M059J (cell line): ENCODE measurements around the gene STRADB. TPM values are rescaled to one million over a fixed set of nuclear protein-coding genes. Genes with fewer than 3 reads are reported as not detected.
"Not testable (repeated sequence)": the region's sequence is repeated elsewhere in the genome, so short reads cannot be mapped to it uniquely, and the experiment has no call there.

Experiments used
- DNase-seq: peaks from one replicate; pipeline ENCODE4 v3.0.0-alpha.2; 2012; ENCODE audit warnings: low read depth
- total RNA-seq: library from RNA; depleted of rRNA; stranded (reverse); fragments of >200 nt; shearing (Covaris generic); gene quantifications from 2 replicates; pipeline ENCODE4 v1.2.3, GENCODE V29; 2014; rRNA removed

The STRADB gene
- 41.1 and 51.6 TPM in 2 replicates for total RNA-seq

GRCh38 chr2:201451292-201452057 lies at the start of gene STRADB, which contains the start of gene TRAK2:
Gene STRADB (plus strand): TSS chr2:201451740. CDS start chr2:201454841, 3,101 bp downstream.
Gene TRAK2 (minus strand): TSS chr2:201451458. CDS start chr2:201420507, 30,951 bp downstream.
- DNase-seq, result peak; percentile 92

DNA sequence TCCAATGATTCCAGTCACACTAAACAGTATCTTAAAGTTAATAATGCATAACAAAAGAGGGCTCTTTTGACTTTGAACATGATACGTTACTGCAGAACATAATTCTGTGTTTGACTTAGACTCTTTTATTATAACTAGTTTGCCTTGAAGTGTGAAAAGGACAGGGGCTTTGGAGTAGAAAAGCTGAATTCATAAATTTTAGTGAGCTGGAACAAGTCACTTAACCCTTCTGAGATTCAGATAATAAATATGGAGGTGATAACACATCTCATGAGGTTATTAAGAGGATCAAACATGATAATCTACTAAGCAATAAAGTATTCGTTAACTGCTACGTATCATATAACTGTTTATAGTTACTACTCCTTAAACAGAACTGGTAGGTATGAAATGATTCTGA lies 49.7 kb upstream of the STRADB start:
- no peak for DNase-seq

GRCh38 chr2:201402651-201403562 lies 48.6 kb upstream of the STRADB start:
- DNase-seq, result peak; percentile 53

GRCh38 chr2:201403880-201404279 lies 47.7 kb upstream of the STRADB start:
- DNase-seq, result peak; percentile 89

DNA sequence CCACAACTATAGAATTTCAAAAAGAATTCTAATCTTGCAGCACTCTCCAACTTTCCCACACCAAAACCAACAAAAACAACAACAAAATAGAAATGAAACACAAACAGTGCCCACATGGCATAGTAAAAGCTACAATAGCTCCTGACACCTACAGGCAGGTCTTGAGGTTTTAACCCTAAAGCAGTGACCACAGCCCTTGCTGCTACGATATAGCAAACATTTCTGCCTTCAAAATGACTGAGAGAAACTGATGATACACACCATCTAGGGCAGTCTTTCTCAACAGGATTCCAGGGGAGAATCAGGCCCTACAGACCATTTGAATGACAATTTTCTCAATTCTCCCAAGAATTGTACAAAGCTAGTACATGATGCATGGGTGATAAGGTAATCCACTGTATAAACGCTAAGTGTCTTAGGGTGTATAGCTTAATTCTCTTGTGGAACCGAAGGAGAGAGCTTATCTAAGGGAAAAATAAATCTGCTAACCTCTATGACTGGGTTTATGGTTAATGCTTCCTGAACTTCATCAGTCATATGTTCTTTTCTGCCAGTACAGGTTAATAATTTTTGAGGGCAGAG lies 46.8 kb upstream of the STRADB start:
- DNase-seq, result no peak

DNA sequence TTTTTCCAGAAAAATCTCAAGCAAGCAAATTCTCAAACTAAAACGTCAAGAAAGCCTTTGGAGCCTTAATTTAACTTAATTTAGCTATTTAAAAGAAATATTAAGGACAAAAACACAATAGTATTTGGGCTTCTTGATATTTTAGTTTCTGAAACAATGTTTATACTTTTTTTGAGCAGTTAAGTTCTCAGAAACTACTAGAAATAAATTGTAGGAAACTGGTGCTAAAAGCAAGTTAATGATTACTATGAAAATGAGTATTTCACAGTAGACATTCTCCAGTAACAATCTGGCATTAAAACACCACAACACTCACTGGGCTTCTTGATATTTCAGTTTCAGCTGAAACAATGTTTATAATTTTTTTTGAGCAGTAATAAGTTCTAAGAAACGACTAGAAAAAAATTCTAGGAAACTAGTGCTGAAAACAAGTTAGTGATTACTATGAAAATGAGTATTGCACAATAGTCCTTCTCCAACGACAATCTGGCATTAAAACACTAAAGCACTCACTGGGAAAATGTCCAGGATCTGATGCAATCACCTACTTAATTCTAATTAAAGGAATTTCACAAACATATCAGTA lies 45.4 kb upstream of the STRADB start:
- peak; percentile 70 for DNase-seq

GRCh38 chr2:201407265-201407664 lies 44.3 kb upstream of the STRADB start:
- no peak for DNase-seq

GRCh38 chr2:201408931-201409330 lies 42.6 kb upstream of the STRADB start:
- DNase-seq, result no peak

DNA sequence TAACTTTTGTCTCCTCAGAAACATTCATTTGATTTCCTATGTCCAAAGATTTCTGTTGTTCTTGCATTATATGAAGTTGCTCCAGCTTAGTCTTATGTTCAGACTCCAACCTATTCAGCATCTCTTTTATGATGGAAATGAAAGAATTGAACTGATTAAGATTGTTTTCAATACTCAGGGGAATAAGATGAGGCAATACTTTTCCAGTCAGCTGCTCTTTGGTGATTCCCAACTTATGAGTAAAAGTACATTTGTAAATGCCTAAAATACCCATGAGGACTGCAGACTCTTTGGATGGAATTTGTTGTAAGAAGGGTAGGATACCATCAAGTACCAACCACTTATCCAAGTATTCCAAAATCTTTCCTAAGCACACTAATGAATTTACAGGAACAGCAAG lies 40.1 kb upstream of the STRADB start:
- DNase-seq, result no peak

DNA sequence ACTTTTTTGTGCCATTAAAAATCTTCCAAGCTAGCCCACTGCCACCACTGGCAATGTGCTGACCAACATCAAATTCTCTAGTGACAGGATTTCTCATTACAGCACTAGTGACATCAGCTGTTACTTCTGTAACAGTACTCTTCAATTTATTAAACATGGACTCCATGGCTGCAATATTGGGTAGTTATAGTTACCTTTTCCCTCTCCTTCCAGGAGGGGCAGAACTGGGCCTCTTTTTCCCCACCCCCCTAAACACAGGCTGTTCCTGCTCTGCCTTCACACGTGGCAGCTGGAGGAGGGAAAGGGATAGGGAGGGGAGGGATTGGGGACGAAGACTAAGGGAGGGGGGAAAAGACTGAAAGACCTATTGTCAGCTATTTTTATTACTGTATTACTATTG lies 38.4 kb upstream of the STRADB start:
- no peak for DNase-seq

GRCh38 chr2:201413552-201413951 lies 38.0 kb upstream of the STRADB start:
- DNase-seq, result no peak

DNA sequence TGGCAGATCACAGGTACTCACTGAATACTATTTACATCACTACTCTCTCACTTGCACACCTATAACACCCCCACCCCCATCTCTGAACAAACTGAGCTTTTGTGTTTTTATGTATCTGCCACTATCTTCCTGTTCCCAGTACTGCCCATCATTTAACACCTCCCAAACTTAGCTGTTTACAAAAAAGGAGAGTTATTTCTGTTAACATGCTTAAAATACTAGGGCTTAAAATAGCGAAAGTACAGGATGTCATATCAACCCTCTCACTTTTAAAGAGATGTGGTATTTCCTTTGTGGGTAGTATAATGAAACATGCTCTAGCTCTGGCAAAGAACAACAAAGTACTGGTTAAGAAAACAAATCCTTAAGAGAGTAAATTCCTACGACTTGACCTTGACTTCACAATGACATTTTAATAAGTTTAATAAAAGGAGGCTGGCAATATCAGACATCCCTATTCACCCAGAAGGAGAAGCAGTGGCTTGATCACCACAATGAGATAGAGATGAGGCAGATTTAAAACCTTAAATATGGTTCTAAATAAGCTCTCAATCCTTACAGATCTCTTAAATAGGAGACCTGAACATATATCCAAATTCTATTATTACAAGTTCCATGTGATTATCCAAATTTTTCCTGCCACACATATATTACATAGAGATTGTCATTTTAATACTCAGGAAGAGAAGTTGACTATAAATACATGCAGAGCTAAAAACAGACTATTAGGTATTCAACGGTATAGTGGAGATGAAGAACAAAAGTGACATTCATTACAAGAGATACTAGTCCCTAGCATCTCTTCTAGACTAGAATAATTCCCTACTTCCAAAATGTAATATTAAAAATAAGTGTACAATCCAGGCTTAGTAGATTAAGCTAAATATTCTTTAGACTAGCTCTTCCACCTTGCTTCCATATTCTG lies 37.2 kb upstream of the STRADB start:
- peak; percentile 58 for DNase-seq

DNA sequence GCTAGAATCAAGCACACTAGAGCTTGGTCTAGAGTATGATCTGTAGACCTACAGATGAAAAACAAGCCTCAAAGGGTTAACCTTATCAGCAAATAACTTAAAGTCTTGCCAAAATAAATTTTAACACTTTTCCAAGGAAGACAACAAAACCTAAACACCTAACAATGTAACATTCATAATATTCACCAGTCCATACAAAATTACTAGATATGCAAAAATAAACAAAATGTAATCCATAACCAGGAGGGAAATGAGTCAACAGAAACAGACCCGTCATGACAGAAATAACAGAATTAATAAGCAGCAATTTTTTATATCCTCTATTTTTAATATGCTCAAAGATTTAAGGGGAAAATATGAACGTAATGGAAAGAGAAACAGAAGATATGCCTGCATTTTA lies 36.4 kb upstream of the STRADB start:
- no peak for DNase-seq

- peak; percentile 61 for DNase-seq
These were observed 32.4 kb upstream of the STRADB start for GRCh38 chr2:201419057-201419635.

- DNase-seq, result no peak
These were observed 31.6 kb upstream of the STRADB start for GRCh38 chr2:201419986-201420385.

DNA sequence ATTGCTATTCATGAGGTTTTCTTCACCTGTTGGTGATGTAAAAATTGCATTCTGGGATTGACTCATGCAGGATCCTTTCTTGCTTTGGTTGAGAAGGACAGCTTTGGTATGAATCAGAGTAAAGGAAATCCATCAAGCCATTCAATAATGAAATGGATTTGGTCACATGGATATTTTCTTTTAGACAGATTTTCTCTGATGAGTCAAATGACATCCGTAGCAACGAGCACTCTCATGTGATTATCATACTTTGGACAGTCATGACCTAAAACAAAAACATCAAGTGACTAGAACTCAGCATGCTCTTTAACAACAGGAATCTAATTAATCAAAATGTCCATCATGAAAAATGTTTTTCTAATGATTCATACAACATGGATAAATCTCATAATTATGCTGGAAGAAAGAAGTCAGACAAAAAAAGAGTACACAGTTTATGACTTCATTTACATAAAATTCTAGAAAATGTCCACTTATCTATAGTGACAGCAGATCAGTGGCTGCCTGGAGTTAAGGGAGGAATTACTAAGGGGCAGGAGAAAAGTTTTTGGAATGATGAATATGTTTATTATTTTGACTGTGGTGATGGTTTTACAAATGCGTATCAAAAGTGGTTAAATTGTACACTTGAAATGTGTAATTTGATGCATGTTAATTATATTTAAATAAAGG lies 31.0 kb upstream of the STRADB start:
- peak; percentile 74 for DNase-seq

GRCh38 chr2:201425952-201426351 lies 25.6 kb upstream of the STRADB start:
- no peak for DNase-seq

GRCh38 chr2:201428366-201428765 lies 23.2 kb upstream of the STRADB start:
- DNase-seq, result not testable (repeated sequence)

- not testable (repeated sequence) for DNase-seq
These were observed 21.7 kb upstream of the STRADB start for GRCh38 chr2:201429835-201430234.

DNA sequence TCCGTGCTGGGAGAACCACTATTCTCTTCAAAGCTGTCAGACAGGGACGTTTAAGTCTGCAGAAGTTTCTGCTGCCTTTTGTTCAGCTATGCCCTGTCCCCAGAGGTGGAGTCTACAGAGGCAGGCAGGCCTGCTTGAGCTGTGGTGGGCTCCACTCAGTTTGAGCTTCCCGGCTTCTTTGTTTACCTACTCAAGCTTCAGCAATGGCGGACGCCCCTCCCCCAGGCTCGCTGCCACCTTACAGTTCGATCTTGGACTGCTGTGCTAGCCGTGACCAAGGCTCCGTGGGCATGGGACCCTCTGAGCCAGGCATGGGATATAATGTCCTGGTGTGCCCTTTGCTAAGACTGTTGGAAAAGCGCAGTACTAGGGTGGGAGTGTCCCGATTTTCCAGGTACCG lies 21.2 kb upstream of the STRADB start:
- not testable (repeated sequence) for DNase-seq
